CD14-positive monocyte (primary cell): ENCODE results near the gene MRRF. TPM values are rescaled to one million over a fixed set of nuclear protein-coding genes. Genes with fewer than 3 reads are reported as not detected.

ENCODE experiments used
- DNase-seq, 3 donors: peaks; one replicate each; pipeline ENCODE4 v3.0.0-alpha.2; 2011 to 2022
- H2AFZ ChIP-seq: 2 replicates; pipeline ENCODE4 v1.6.0; 2012; ENCODE audit warnings: mild to moderate bottlenecking, low read depth, low read length, inconsistent platforms; ENCODE audit not compliant: insufficient read depth, poor library complexity, severe bottlenecking
- H3K27ac ChIP-seq, 2 donors: 1 replicate in 1 of 2; 2 replicates in 1 of 2; pipeline ENCODE4 v1.5.1; 2012 to 2013; ENCODE audit warnings: low read length in 2 of 2, control low read depth in 1 of 2, inconsistent platforms in 1 of 2, low read depth in 1 of 2, mild to moderate bottlenecking in 1 of 2
- H3K27me3 ChIP-seq, 2 donors: one replicate each; pipeline versions ENCODE4 v1.6.0 to v1.6.1; 2011 to 2013; ENCODE audit warnings: low read length in 2 of 2; ENCODE audit not compliant: control insufficient read depth in 2 of 2, insufficient read depth in 2 of 2
- H3K36me3 ChIP-seq, 2 donors: replicated peaks in 1 of 2; 1 replicate in 1 of 2; 2 replicates in 1 of 2; pipeline versions ENCODE4 v1.5.1 to v1.6.1; 2012 to 2013; ENCODE audit warnings: low read length in 2 of 2, control low read depth in 1 of 2, inconsistent platforms in 1 of 2, mild to moderate bottlenecking in 1 of 2; ENCODE audit not compliant: insufficient read depth in 2 of 2, control insufficient read depth in 1 of 2
- H3K4me1 ChIP-seq, 2 donors: 1 replicate in 1 of 2; 2 replicates in 1 of 2; pipeline versions ENCODE4 v1.5.1 to v1.6.1; 2012 to 2013; ENCODE audit warnings: low read length in 2 of 2, control low read depth in 1 of 2, inconsistent platforms in 1 of 2, mild to moderate bottlenecking in 1 of 2, moderate library complexity in 1 of 2; ENCODE audit not compliant: insufficient read depth in 2 of 2, control insufficient read depth in 1 of 2
- H3K4me2 ChIP-seq: replicated peaks from 2 replicates; pipeline ENCODE3; 2012; ENCODE audit warnings: low read length, moderate library complexity, mild to moderate bottlenecking; ENCODE audit not compliant: poor library complexity, severe bottlenecking; ENCODE audit errors: extremely low read depth
- H3K4me3 ChIP-seq, 3 experiments: fragments of 200-600 bp in 1 of 3; sonication (generic) in 1 of 3; replicated peaks in 1 of 3; 1 replicate in 2 of 3; 2 replicates in 1 of 3; pipeline ENCODE4 v1.5.1; 2011 to 2013; ENCODE audit warnings: low read length in 3 of 3, mild to moderate bottlenecking in 3 of 3, control low read depth in 2 of 3, low read depth in 2 of 3, inconsistent platforms in 1 of 3, moderate library complexity in 1 of 3
- H3K79me2 ChIP-seq: 2 replicates; pipeline ENCODE4 v1.6.0; 2012; ENCODE audit warnings: mild to moderate bottlenecking, control low read depth, inconsistent platforms, low read length, moderate library complexity; ENCODE audit not compliant: insufficient read depth
- H3K9ac ChIP-seq: 2 replicates; pipeline ENCODE4 v1.6.0; 2017; ENCODE audit warnings: low read length, mild to moderate bottlenecking; ENCODE audit not compliant: insufficient read depth, poor library complexity, severe bottlenecking
- H3K9me3 ChIP-seq, 2 donors: replicated peaks in 1 of 2; 1 replicate in 1 of 2; 2 replicates in 1 of 2; pipeline versions ENCODE4 v1.5.1 to v1.6.1; 2012 to 2013; ENCODE audit warnings: low read length in 2 of 2, control low read depth in 1 of 2; ENCODE audit not compliant: control insufficient read depth in 1 of 2, insufficient read depth in 1 of 2
- H4K20me1 ChIP-seq: 2 replicates; pipeline ENCODE4 v1.6.0; 2012; ENCODE audit warnings: mild to moderate bottlenecking, low read length, control low read depth, moderate library complexity; ENCODE audit not compliant: insufficient read depth
- H3K27ac Mint-ChIP-seq, 7 donors: one replicate each; pipeline ENCODE4 v1.8.0; 2020; ENCODE audit warnings: mild to moderate bottlenecking in 7 of 7, mixed read lengths in 7 of 7, moderate library complexity in 6 of 7, inconsistent platforms in 2 of 7
- H3K27me3 Mint-ChIP-seq, 3 donors: one replicate each; pipeline ENCODE4 v1.8.0; 2021 to 2022; ENCODE audit warnings: low read depth in 3 of 3, mild to moderate bottlenecking in 3 of 3, mixed read lengths in 3 of 3, moderate library complexity in 3 of 3, inconsistent platforms in 1 of 3
- H3K36me3 Mint-ChIP-seq, 2 donors: one replicate each; pipeline ENCODE4 v1.8.0; 2020; ENCODE audit warnings: mixed read lengths in 2 of 2, inconsistent platforms in 1 of 2, mild to moderate bottlenecking in 1 of 2
- H3K4me1 Mint-ChIP-seq: one replicate; pipeline ENCODE4 v1.8.0; 2020; ENCODE audit warnings: mild to moderate bottlenecking, mixed read lengths
- H3K4me3 Mint-ChIP-seq, 2 donors: one replicate each; pipeline ENCODE4 v1.8.0; 2020; ENCODE audit warnings: mild to moderate bottlenecking in 2 of 2, mixed read lengths in 2 of 2, moderate library complexity in 1 of 2
- H3K9me3 Mint-ChIP-seq, 7 donors: one replicate each; pipeline ENCODE4 v1.8.0; 2020 to 2022; ENCODE audit warnings: mixed read lengths in 7 of 7, mild to moderate bottlenecking in 6 of 7, moderate library complexity in 6 of 7, inconsistent platforms in 2 of 7
- WGBS: methylation state at CpG from one replicate; pipeline ENCODE4 v1.1.5; 2013; ENCODE audit warnings: missing lambda C conversion rate; ENCODE audit not compliant: insufficient coverage; 5-methylcytosine and 5-hydroxymethylcytosine counted together
- intact Hi-C, 2 donors: fragments of 100-400 bp; cut with micrococcal nuclease; formaldehyde crosslinking; loops; one replicate each; pipeline versions ENCODE4 v1.15.0 to v1.15.1; 2023
- polyA plus RNA-seq, 3 donors: library from polyadenylated mRNA; depleted of rRNA in 1 of 3; unstranded in 2 of 3; stranded (reverse) in 1 of 3; fragments of 300-500 nt in 2 of 3; fragments of >200 nt in 1 of 3; fragmentation: Illumina TruSeq in 2 of 3; gene quantifications; 1 replicate in 2 of 3; 2 replicates in 1 of 3; pipeline ENCODE4 v1.2.3, GENCODE V29; 2012 to 2021
- TF ChIP-seq, protein P1 (sequence below): fragments of 200-600 bp; IDR thresholded peaks from one replicate; pipeline ENCODE4 v1.8.0; 2022; ENCODE audit warnings: antibody characterized with exemption, mild to moderate bottlenecking

The MRRF gene
- polyA plus RNA-seq, 3 donors: 16.0 to 34.4 (median 16.2) TPM

- no peak overlapping the region for H3K27ac Mint-ChIP-seq
- no peaks in the 10 kb centered on the region for H3K36me3 Mint-ChIP-seq
- H3K27ac ChIP-seq: no peak overlapping the region
- WGBS: 100% methylated on average over 1 of the region's 4 CpGs
- peaks cover 12% of the 10 kb centered on the region for H3K4me1 Mint-ChIP-seq
- no peak for DNase-seq
- H3K79me2 ChIP-seq: no peaks in the 10 kb centered on the region
- no peak overlapping the region for H3K4me2 ChIP-seq
- TF ChIP-seq, protein P1, sequence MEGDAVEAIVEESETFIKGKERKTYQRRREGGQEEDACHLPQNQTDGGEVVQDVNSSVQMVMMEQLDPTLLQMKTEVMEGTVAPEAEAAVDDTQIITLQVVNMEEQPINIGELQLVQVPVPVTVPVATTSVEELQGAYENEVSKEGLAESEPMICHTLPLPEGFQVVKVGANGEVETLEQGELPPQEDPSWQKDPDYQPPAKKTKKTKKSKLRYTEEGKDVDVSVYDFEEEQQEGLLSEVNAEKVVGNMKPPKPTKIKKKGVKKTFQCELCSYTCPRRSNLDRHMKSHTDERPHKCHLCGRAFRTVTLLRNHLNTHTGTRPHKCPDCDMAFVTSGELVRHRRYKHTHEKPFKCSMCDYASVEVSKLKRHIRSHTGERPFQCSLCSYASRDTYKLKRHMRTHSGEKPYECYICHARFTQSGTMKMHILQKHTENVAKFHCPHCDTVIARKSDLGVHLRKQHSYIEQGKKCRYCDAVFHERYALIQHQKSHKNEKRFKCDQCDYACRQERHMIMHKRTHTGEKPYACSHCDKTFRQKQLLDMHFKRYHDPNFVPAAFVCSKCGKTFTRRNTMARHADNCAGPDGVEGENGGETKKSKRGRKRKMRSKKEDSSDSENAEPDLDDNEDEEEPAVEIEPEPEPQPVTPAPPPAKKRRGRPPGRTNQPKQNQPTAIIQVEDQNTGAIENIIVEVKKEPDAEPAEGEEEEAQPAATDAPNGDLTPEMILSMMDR: no peak
- peaks cover 0 to 6% of the 10 kb centered on the region in 2 donors for H3K4me1 ChIP-seq
- intact Hi-C loops: no loop called here
- no peak overlapping the region for H3K9ac ChIP-seq
- H2AFZ ChIP-seq: no peak overlapping the region
- H3K4me3 ChIP-seq: no peak overlapping the region
- peaks cover 0 to 16% (median 5%) of the 10 kb centered on the region in 7 donors for H3K9me3 Mint-ChIP-seq
- H4K20me1 ChIP-seq: no peaks in the 10 kb centered on the region
- H3K36me3 ChIP-seq: no peaks in the 10 kb centered on the region
- H3K27me3 Mint-ChIP-seq: peaks cover 23 to 39% (median 36%) of the 10 kb centered on the region in 3 donors
- H3K4me3 Mint-ChIP-seq: no peak overlapping the region
- peaks cover 36 to 52% of the 10 kb centered on the region in 2 donors for H3K27me3 ChIP-seq
- H3K9me3 ChIP-seq: peaks cover 0 to 13% of the 10 kb centered on the region in 2 donors
These were observed 35.2 kb upstream of the MRRF start for GRCh38 chr9:122229485-122229837.

DNA sequence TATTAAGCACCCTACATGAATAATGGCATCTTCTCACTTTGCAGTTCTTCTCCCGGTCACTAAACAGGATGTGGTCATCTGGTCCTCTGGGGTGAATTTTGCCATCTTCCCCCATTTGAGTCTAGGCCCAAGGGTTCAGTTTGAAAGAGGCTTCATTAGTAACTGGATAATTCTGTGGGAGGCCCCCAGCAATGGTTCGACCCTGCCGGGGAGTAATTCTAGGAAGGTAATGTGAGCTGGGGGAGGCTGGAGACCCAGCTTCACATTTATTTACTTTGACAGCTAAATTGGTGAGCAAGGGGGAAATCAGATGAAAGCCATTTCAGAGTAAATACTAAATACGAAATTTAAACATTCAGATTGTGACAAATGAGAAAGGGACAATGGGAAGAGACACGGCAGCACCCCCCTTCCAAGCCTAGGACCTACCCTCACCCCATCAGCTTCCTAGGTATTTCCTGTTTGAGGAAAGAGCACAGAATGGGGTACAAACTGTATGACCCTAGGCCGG is 31.8 kb upstream of the MRRF start:
- Mint-ChIP-seq H3K36me3 (no peaks in the 10 kb centered on the region), H3K27me3 (peaks cover 8 to 14% (median 12%) of the 10 kb centered on the region in 3 donors), H3K4me3 (no peak overlapping the region), H3K27ac (no peak overlapping the region), H3K9me3 (peaks cover 0 to 5% (median 0%) of the 10 kb centered on the region in 7 donors), H3K4me1 (peaks cover 4% of the 10 kb centered on the region)
- Histone ChIP-seq H3K4me3 (no peak overlapping the region), H3K9me3 (peaks cover 0 to 13% of the 10 kb centered on the region in 2 donors), H3K27me3 (peaks cover 33 to 38% of the 10 kb centered on the region in 2 donors), H3K36me3 (no peaks in the 10 kb centered on the region), H3K4me1 (peaks cover 0 to 6% of the 10 kb centered on the region in 2 donors), H3K4me2 (no peak overlapping the region), H2AFZ (no peak overlapping the region), H3K27ac (no peak overlapping the region), H3K79me2 (no peaks in the 10 kb centered on the region), H4K20me1 (no peaks in the 10 kb centered on the region), H3K9ac (no peak overlapping the region)
- WGBS: 64% methylated on average over 1 of the region's 6 CpGs
- no peak for DNase-seq
- TF ChIP-seq, protein P1: no peak
- intact Hi-C loops: no loop called here
